GM23338 (cell line): ENCODE results near the gene SND1. TPM values are rescaled to one million over a fixed set of nuclear protein-coding genes. Genes with fewer than 3 reads are reported as not detected.

Experiments
- ATAC-seq: fragments of 200-7000 bp; cut with Tn5 transposase; 3 replicates; pipeline ENCODE4 v1.9.1; 2020
- DNase-seq: peaks from one replicate; pipeline ENCODE4 v3.0.0-alpha.2; 2015; ENCODE audit warnings: low spot score
- H2AFZ ChIP-seq: fragments of 200-600 bp; sonication (generic); 2 replicates; pipeline ENCODE4 v1.8.0; 2016; ENCODE audit warnings: antibody characterized with exemption, mild to moderate bottlenecking, moderate library complexity
- H3F3A ChIP-seq: fragments of 200-600 bp; sonication (generic); replicated peaks from 2 replicates; pipeline ENCODE4 v1.8.0; 2017; ENCODE audit warnings: antibody characterized with exemption, mixed run types, low read depth
- H3K27ac ChIP-seq: fragments of 200-600 bp; sonication (generic); 2 replicates; pipeline ENCODE4 v1.6.1; 2016; ENCODE audit warnings: low read depth
- H3K27me3 ChIP-seq: fragments of 200-600 bp; sonication (generic); 2 replicates; pipeline ENCODE4 v1.8.0; 2016; ENCODE audit warnings: mild to moderate bottlenecking, mixed run types, moderate library complexity; ENCODE audit not compliant: insufficient read depth
- H3K36me3 ChIP-seq: fragments of 200-600 bp; sonication (generic); 2 replicates; pipeline ENCODE4 v1.8.0; 2016; ENCODE audit warnings: mild to moderate bottlenecking; ENCODE audit not compliant: insufficient read depth
- H3K4me1 ChIP-seq: fragments of 200-600 bp; sonication (generic); 2 replicates; pipeline ENCODE4 v1.8.0; 2016; ENCODE audit warnings: mild to moderate bottlenecking, moderate library complexity; ENCODE audit not compliant: insufficient read depth
- H3K4me2 ChIP-seq: fragments of 200-600 bp; sonication (generic); 2 replicates; pipeline ENCODE4 v1.7.1; 2017; ENCODE audit warnings: mixed run types
- H3K4me3 ChIP-seq: fragments of 200-600 bp; sonication (generic); 2 replicates; pipeline ENCODE4 v1.6.1; 2016; ENCODE audit warnings: mixed run types
- H3K79me2 ChIP-seq: fragments of 200-600 bp; sonication (generic); replicated peaks from 2 replicates; pipeline ENCODE4 v1.8.0; 2017; ENCODE audit warnings: mild to moderate bottlenecking; ENCODE audit not compliant: insufficient read depth
- H3K9me2 ChIP-seq: fragments of 200-600 bp; sonication (generic); 2 replicates; pipeline ENCODE4 v1.8.0; 2017; ENCODE audit not compliant: insufficient read depth
- H4K20me1 ChIP-seq: fragments of 200-600 bp; sonication (generic); replicated peaks from 2 replicates; pipeline ENCODE4 v1.8.0; 2017; ENCODE audit warnings: mild to moderate bottlenecking; ENCODE audit not compliant: insufficient read depth
- H3K27ac Mint-ChIP-seq: 2 replicates; pipeline ENCODE4 v1.8.0; 2020; ENCODE audit warnings: inconsistent platforms, mild to moderate bottlenecking, moderate library complexity, mixed read lengths
- H3K27me3 Mint-ChIP-seq: 3 replicates; pipeline ENCODE4 v1.8.0; 2022; ENCODE audit warnings: low read depth, mild to moderate bottlenecking, moderate library complexity, mixed read lengths, inconsistent platforms; ENCODE audit not compliant: insufficient read depth, poor library complexity
- H3K36me3 Mint-ChIP-seq: 3 replicates; pipeline ENCODE4 v1.8.0; 2021; ENCODE audit warnings: low read depth, mild to moderate bottlenecking, inconsistent platforms, moderate library complexity, mixed read lengths
- H3K4me1 Mint-ChIP-seq: 3 replicates; pipeline ENCODE4 v1.8.0; 2020; ENCODE audit warnings: mild to moderate bottlenecking, inconsistent platforms, mixed read lengths
- H3K4me3 Mint-ChIP-seq: 3 replicates; pipeline ENCODE4 v1.8.0; 2021; ENCODE audit warnings: moderate library complexity, mild to moderate bottlenecking, inconsistent platforms, mixed read lengths
- H3K9me3 Mint-ChIP-seq: 3 replicates; pipeline ENCODE4 v1.8.0; 2020; ENCODE audit warnings: moderate library complexity, mild to moderate bottlenecking, inconsistent platforms, mixed read lengths
- NANOG ChIP-seq: IDR thresholded peaks from 2 replicates; pipeline ENCODE4 v1.6.1; 2016; ENCODE audit warnings: antibody characterized with exemption, borderline replicate concordance
- STAT1 ChIP-seq: IDR thresholded peaks from one replicate; pipeline ENCODE4 v1.6.1; 2016; ENCODE audit warnings: antibody characterized with exemption; ENCODE audit not compliant: unreplicated experiment
- ZNF331 ChIP-seq: fragments of 250-450 bp; sonication (Bioruptor Pico); IDR thresholded peaks from 2 replicates; pipeline ENCODE4 v1.5.0; 2020; ENCODE audit warnings: low read depth, mild to moderate bottlenecking, moderate library complexity
- ZNF462 ChIP-seq: fragments of 250-450 bp; sonication (Bioruptor Pico); IDR thresholded peaks from 2 replicates; pipeline ENCODE4 v1.5.0; 2020; ENCODE audit warnings: mild to moderate bottlenecking, moderate library complexity
- polyA plus RNA-seq: library from polyadenylated mRNA; unstranded; fragments of >200 nt; fragmentation: Nextera tagmentation; extraction: Ambion mirVana; gene quantifications from 2 replicates; pipeline ENCODE4 v1.2.1, GENCODE V29; 2016
- total RNA-seq: library from RNA; depleted of rRNA; stranded (reverse); fragments of >200 nt; shearing (Covaris generic); gene quantifications from 2 replicates; pipeline ENCODE4 v1.2.3, GENCODE V29; 2014

SND1 gene
- total and polyA plus RNA-seq, 2 experiments from 2014 or later: 107 to 254 TPM

- no peak for TF ChIP-seq ZNF462 (CRISPR knock-in tag)
- TF ChIP-seq STAT1: no peak
Observed at GRCh38 chr7:127682140-127682539, 30.1 kb downstream of the SND1 start (continued).

- H3K4me3 ChIP-seq: peak overlapping the region; percentile 23
- TF ChIP-seq ZNF331: no peak
- peak; percentile 63; the same call in 1 of the 2 replicates for TF ChIP-seq NANOG
- H3K27ac ChIP-seq: peak overlapping the region; percentile 96
- H3K4me1 Mint-ChIP-seq: peaks cover 82% of the 10 kb centered on the region
- H3K36me3 ChIP-seq: peaks cover 12% of the 10 kb centered on the region; the same call in 1 of the 2 replicates
- peaks cover 2% of the 10 kb centered on the region; the same call in 1 of the 3 replicates for H3K9me3 Mint-ChIP-seq
- H4K20me1 ChIP-seq: no peaks in the 10 kb centered on the region
- H3K79me2 ChIP-seq: peaks cover 88% of the 10 kb centered on the region
- peak overlapping the region; percentile 54 for H3K4me2 ChIP-seq
- H3K36me3 Mint-ChIP-seq: peaks cover 44% of the 10 kb centered on the region
- peaks cover 8% of the 10 kb centered on the region; the same call in 1 of the 2 replicates for H3F3A ChIP-seq
- peaks cover 9% of the 10 kb centered on the region for H3K27me3 Mint-ChIP-seq
- H3K9me2 ChIP-seq: no peaks in the 10 kb centered on the region
- no peak overlapping the region for H2AFZ ChIP-seq
- H3K4me1 ChIP-seq: peaks cover 59% of the 10 kb centered on the region
- no peaks in the 10 kb centered on the region for H3K27me3 ChIP-seq
- peak overlapping the region; percentile 90 for H3K27ac Mint-ChIP-seq
- ATAC-seq: peak; percentile 90
- H3K4me3 Mint-ChIP-seq: peak overlapping the region; percentile 60
- DNase-seq: peak; percentile 82
Observed at GRCh38 chr7:127683776-127684681, 32.0 kb downstream of the SND1 start.
